A673 (cell line): Measurements from ENCODE around the gene KRT33B. TPM values are rescaled to one million over a fixed set of nuclear protein-coding genes. Genes with fewer than 3 reads are reported as not detected.

ENCODE experiments used
- BruUV-seq: library from RNA; stranded (reverse); fragments of 400-500 nt; replicated peaks from 2 replicates; lab custom pipeline; 2021; lab: Mats Ljungman, UMichigan
- CTCF ChIA-PET: fragments of 300-600 bp; sonication (Branson Sonifier 250); formaldehyde crosslinking; loops from one replicate; lab custom pipeline; 2022; ENCODE audit warnings: antibody characterized with exemption; lab: Charles Lee
- POLR2A ChIA-PET: fragments of 300-600 bp; sonication (Branson Sonifier 250); formaldehyde crosslinking; loops from one replicate; lab custom pipeline; 2022; ENCODE audit warnings: antibody characterized with exemption; ENCODE audit not compliant: low non-redundant PET; lab: Charles Lee
- DNase-seq: peaks from one replicate; pipeline ENCODE4 v3.0.0-alpha.2; 2015; ENCODE audit warnings: low spot score
- H3K27ac ChIP-seq: fragments of 200-600 bp; sonication (generic); 2 replicates; pipeline ENCODE4 v1.5.1; 2016; ENCODE audit warnings: mixed run types, low read depth, mild to moderate bottlenecking, mixed read lengths, antibody characterized with exemption, low read length; ENCODE audit not compliant: poor library complexity, severe bottlenecking
- H3K27me3 ChIP-seq: fragments of 200-600 bp; sonication (generic); replicated peaks from 2 replicates; pipeline ENCODE4 v1.6.1; 2017; ENCODE audit warnings: mixed run types, low read depth, mild to moderate bottlenecking, mixed read lengths, antibody characterized with exemption, low read length; ENCODE audit not compliant: insufficient read depth, poor library complexity
- H3K36me3 ChIP-seq: fragments of 200-600 bp; sonication (generic); 2 replicates; pipeline ENCODE4 v1.6.1; 2016; ENCODE audit warnings: mixed run types, mild to moderate bottlenecking, mixed read lengths, antibody characterized with exemption, low read length; ENCODE audit not compliant: insufficient read depth, poor library complexity, severe bottlenecking
- H3K4me1 ChIP-seq: fragments of 200-600 bp; sonication (generic); 2 replicates; pipeline ENCODE4 v1.6.1; 2017; ENCODE audit warnings: mixed run types, mild to moderate bottlenecking, mixed read lengths, antibody characterized with exemption, low read length; ENCODE audit not compliant: insufficient read depth, poor library complexity, severe bottlenecking
- H3K4me3 ChIP-seq: fragments of 200-600 bp; sonication (generic); 2 replicates; pipeline ENCODE4 v1.5.1; 2016; ENCODE audit warnings: low read depth, mixed run types, mild to moderate bottlenecking, mixed read lengths, low read length; ENCODE audit not compliant: poor library complexity, severe bottlenecking
- H3K9me3 ChIP-seq: fragments of 200-600 bp; sonication (generic); 2 replicates; pipeline ENCODE4 v1.6.1; 2016; ENCODE audit warnings: mixed run types, low read depth, mild to moderate bottlenecking, mixed read lengths, antibody characterized with exemption, low read length; ENCODE audit not compliant: poor library complexity, severe bottlenecking
- EZH2 ChIP-seq: fragments of 200-600 bp; sonication (generic); IDR thresholded peaks from 2 replicates; pipeline ENCODE4 v1.6.1; 2017; ENCODE audit warnings: borderline replicate concordance, low read depth, mild to moderate bottlenecking, mixed read lengths, antibody characterized with exemption, low read length; ENCODE audit not compliant: poor library complexity, severe bottlenecking
- intact Hi-C: fragments of 100-400 bp; cut with micrococcal nuclease; formaldehyde crosslinking; loops from one replicate; pipeline ENCODE4 v1.10.0; 2022; ENCODE audit not compliant: unreplicated experiment
- total RNA-seq: library from RNA; stranded (reverse); gene quantifications from 2 replicates; pipeline ENCODE4 v1.2.3, GENCODE V29; 2021
- TF ChIP-seq, protein P1 (sequence below): fragments of 300-800, 200-600 bp; sonication (generic); conservative IDR thresholded peaks from 2 replicates; pipeline ENCODE4 v1.5.1; 2017; ENCODE audit warnings: low read depth, mild to moderate bottlenecking, antibody characterized with exemption, low read length, moderate library complexity, mixed read lengths

KRT33B gene
- total RNA-seq, 1 experiment from 2014 or later, result not detected

DNA sequence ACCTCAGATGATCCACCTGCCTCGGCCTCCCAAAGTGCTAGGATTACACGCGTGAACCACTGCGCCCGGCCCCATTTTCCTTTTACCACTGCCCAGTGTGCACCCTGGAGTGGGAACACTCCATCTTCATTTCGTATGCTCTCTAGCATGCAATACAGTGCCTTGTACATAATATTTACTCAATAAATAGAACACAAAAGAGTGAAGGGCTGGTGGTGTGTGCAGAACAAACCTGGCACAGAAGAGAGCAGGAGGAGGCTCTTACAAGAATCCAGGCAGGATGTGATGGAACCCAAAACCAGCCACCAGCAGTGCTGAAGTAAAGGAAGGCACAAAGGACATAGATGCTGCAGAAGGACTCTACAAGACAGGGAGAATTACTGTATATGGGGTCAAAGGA lies 47.5 kb upstream of the KRT33B start:
- H3K9me3 ChIP-seq, result no peaks in the 10 kb centered on the region
- no peak for DNase-seq

DNA sequence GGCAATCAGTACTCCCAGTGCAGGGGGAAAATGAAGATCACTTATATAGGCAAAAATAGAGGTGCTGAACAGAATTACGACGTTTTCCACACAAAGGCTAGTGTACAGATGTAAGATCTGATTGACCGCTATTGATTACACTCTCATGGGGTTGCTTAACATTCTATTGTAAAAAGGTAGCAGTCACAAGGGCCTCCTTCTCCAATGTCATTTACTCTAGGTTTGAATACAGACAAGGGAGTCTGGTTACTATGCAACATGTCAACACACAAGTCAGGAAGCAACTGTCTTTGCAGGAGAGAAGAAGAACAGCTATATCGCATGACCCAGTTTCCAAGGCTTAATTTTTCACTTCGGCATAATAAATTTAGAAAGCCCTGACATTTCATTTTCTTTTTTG lies 46.9 kb upstream of the KRT33B start:
- no peaks in the 10 kb centered on the region for H3K4me1 ChIP-seq
- intact Hi-C loops, result no loop called here
- ChIA-PET CTCF (no interaction called here), POLR2A (no interaction called here)
- BruUV-seq, result no TSS peak
- no peaks in the 10 kb centered on the region for H3K9me3 ChIP-seq
- no peak for DNase-seq
- no peaks in the 10 kb centered on the region for H3K27me3 ChIP-seq
- H3K4me3 ChIP-seq, result no peak overlapping the region
- no peak overlapping the region for H3K27ac ChIP-seq
- TF ChIP-seq, protein P1, sequence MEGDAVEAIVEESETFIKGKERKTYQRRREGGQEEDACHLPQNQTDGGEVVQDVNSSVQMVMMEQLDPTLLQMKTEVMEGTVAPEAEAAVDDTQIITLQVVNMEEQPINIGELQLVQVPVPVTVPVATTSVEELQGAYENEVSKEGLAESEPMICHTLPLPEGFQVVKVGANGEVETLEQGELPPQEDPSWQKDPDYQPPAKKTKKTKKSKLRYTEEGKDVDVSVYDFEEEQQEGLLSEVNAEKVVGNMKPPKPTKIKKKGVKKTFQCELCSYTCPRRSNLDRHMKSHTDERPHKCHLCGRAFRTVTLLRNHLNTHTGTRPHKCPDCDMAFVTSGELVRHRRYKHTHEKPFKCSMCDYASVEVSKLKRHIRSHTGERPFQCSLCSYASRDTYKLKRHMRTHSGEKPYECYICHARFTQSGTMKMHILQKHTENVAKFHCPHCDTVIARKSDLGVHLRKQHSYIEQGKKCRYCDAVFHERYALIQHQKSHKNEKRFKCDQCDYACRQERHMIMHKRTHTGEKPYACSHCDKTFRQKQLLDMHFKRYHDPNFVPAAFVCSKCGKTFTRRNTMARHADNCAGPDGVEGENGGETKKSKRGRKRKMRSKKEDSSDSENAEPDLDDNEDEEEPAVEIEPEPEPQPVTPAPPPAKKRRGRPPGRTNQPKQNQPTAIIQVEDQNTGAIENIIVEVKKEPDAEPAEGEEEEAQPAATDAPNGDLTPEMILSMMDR, result no peak
- H3K36me3 ChIP-seq, result no peaks in the 10 kb centered on the region

More for the DNA sequence above, 47.5 kb upstream of the KRT33B start:
- POLR2A ChIA-PET, result no interaction called here
- Histone ChIP-seq H3K36me3 (no peaks in the 10 kb centered on the region), H3K4me3 (no peak overlapping the region), H3K4me1 (no peaks in the 10 kb centered on the region), H3K27ac (no peak overlapping the region), H3K27me3 (no peaks in the 10 kb centered on the region)
- BruUV-seq, result no TSS peak
- CTCF ChIA-PET, result no interaction called here
- TF ChIP-seq EZH2, result no peak
- TF ChIP-seq, protein P1, result no peak
- intact Hi-C loops, result no loop called here

DNA sequence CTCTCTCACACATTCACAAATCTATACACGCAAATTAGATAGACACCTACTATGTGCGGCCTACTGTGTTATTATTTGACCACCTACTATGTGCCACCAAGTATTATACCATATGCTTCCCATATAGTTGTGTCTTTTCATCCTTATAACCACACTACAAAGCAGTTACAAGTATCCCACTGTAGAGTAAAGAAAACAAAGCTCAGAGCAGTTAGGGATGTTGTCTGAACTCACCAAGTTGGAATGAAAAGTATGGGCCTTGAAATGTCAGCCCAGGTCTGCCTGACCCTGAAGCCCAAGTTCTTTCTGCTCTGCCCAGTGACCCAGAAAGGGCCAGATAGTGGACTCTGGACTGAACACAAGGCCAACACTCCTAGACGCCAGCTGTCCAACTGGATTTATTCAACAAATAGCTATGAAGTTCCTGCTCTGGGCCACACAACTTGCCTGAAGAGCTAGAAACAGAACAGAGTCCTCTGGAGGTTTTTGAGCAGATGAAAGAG lies 46.3 kb upstream of the KRT33B start:
- Histone ChIP-seq H3K4me1 (no peaks in the 10 kb centered on the region), H3K36me3 (no peaks in the 10 kb centered on the region), H3K4me3 (no peak overlapping the region), H3K9me3 (no peaks in the 10 kb centered on the region), H3K27ac (no peak overlapping the region), H3K27me3 (no peaks in the 10 kb centered on the region)
- no peak for DNase-seq
- TF ChIP-seq EZH2, result no peak
- TF ChIP-seq, protein P1, result no peak
- CTCF ChIA-PET, result no interaction called here
- intact Hi-C loops, result no loop called here
- no TSS peak for BruUV-seq
- POLR2A ChIA-PET, result no interaction called here
